ENCODE results near the gene GSKIP.

- no peak for TF ChIP-seq CTCF (IDR thresholded peaks at IDR 0.05)
- no peak for TF ChIP-seq POLR2A (IDR thresholded peaks at IDR 0.05)
Measured at GRCh38 chr14:96423446-96424108, 60.3 kb downstream of the GSKIP start.

Data from uterus (tissue), 2 donors.